WI38 (cell line): Measurements from ENCODE around the gene BPIFB1.

ENCODE experiments used
- H3K4me3 ChIP-seq: 2 replicates; pipeline ENCODE4 v1.5.1; 2011; ENCODE audit warnings: low read depth, mild to moderate bottlenecking, control low read depth, low read length
- TF ChIP-seq, protein P1 (sequence below): IDR thresholded peaks from 2 replicates; pipeline ENCODE4 v1.5.1; 2012; ENCODE audit warnings: low read depth, mild to moderate bottlenecking, control low read depth, low read length

The BPIFB1 gene

DNA sequence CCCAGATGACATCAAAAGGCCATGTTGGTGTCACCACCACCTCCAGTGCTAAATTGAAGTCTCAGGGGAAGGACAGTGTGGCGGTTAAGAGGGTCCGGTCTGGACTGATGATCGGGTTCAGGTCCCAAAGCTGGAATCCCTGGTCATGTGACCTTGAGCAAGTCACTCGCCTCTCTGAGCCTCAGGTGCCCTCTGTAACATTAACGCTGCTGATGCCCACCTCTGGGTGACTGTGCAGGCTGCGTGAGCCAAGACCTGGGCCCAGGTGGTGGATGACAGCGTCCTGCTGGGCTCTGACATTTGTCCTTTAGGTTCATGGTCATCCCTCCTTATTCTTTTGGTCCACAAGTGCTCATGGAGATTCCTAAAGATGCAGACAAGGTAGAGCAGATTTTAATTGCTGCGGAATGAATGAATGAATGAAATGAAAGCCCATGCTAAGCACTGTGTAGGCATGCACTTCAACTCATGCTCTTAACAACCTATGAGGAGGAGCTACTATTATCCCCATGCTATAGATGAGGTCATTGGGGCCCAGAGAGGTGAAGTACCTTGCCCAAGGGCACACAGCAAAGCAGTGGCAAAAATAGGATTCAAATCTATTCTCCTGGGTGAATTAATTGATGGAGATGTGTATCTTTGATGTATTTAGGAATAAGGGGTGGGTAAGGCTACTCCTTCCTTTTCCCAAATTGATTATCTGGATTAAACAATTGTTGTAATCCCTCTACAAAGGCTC is 649 bp upstream of the BPIFB1 start:
- TF ChIP-seq, protein P1, sequence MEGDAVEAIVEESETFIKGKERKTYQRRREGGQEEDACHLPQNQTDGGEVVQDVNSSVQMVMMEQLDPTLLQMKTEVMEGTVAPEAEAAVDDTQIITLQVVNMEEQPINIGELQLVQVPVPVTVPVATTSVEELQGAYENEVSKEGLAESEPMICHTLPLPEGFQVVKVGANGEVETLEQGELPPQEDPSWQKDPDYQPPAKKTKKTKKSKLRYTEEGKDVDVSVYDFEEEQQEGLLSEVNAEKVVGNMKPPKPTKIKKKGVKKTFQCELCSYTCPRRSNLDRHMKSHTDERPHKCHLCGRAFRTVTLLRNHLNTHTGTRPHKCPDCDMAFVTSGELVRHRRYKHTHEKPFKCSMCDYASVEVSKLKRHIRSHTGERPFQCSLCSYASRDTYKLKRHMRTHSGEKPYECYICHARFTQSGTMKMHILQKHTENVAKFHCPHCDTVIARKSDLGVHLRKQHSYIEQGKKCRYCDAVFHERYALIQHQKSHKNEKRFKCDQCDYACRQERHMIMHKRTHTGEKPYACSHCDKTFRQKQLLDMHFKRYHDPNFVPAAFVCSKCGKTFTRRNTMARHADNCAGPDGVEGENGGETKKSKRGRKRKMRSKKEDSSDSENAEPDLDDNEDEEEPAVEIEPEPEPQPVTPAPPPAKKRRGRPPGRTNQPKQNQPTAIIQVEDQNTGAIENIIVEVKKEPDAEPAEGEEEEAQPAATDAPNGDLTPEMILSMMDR = no peak
- no peak overlapping the region for H3K4me3 ChIP-seq

DNA sequence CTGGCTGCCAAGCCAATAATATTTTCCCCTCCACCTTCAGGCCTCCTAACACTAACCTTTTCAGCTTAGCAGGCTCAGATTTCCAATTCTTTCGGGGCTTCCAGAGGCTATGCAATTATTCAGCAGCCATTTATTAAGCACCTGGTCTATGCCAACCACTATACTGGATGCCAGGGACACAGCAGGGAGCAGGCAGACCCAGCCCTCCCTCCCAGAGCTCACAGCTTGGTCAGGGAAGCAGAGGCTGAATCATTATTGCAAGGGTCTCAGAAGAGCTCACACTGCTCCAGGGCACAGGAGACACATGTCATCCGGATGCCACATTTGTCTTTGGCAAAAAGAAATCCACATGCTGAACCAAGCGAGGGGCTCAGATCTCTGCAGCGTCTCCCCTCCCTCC is 1.3 kb downstream of the BPIFB1 start:
- H3K4me3 ChIP-seq = no peak overlapping the region
- TF ChIP-seq, protein P1 = no peak

DNA sequence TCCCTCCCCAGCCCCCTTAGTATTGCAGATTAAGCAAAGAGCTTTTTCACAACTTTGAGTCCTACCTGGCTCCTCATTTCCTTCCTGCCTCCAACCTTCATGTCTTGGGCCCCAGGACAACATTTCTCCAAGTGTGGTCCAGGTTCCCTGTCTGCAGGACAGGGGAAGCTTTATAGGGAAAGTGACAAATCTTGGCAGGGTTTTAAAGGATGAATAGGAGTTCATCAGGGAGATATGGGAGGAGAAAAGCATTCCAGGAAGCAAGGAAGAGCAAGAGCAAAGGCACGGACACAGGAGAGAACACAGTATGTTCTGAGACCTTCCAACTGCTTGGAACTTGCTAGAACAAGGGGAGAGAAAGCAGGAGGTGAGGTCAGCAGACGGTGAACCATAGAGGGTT is 1.9 kb downstream of the BPIFB1 start:
- H3K4me3 ChIP-seq = no peak overlapping the region
- TF ChIP-seq, protein P1 = no peak

DNA sequence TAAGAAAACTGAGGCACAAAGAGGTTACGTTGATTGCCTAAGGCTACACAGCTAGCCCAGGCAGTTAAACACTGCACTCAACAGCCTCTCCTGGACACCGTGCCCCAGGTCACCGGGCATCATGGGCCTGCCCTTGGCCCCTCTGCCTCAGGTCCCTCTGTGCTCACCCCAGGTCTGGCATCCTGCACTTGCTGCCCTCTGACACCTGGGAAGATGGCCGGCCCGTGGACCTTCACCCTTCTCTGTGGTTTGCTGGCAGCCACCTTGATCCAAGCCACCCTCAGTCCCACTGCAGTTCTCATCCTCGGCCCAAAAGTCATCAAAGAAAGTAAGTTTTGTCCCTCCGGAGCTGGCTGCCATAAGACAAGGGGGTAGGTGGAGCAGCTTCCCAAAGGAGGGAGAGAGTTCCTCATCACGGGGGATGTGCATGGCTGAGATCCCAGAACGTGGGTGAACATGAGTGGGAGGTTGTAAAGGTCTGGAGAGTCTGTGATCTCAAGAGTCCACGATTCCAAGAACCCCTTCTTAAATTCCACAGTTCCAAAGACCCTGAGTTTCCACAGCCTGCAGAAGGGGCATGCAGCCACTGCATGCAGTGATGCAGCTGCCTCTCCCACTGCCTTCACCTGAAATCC is 3.0 kb downstream of the BPIFB1 start:
- no peak overlapping the region for H3K4me3 ChIP-seq
- TF ChIP-seq, protein P1 = no peak

DNA sequence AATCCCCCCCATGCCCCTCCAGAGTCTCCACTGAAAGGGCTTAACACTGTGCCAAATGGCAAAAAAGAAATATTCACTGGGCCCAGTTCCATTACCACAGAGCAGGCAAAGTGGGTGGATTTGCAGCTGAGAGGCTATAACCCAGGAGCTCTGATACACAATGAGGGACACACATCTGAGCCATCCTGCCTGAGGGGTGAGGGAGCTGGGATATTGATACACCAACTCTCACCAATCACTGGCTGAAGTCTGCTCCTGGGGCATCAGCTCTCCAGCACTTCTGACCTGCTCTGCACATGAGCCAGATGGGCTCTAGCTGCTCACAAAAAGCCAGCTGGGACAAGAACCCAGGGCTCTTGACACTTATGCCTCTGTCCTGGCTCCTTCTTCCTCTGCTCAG is 4.9 kb downstream of the BPIFB1 start:
- TF ChIP-seq, protein P1 = no peak
- H3K4me3 ChIP-seq = no peak overlapping the region

DNA sequence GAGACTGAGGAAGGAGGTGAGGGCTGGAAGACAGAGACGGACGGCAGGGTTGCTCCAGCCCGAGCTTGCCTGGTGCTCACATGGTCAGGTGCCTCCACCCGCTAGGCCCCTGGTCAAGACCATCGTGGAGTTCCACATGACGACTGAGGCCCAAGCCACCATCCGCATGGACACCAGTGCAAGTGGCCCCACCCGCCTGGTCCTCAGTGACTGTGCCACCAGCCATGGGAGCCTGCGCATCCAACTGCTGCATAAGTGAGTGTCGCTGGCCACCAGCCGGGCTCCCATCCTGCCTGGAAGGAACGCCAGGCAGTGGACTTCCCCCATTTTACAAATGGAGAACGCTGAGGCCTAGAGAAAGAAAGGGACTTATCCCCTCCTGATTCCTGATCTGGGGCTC is 7.8 kb downstream of the BPIFB1 start:
- TF ChIP-seq, protein P1 = no peak
- no peak overlapping the region for H3K4me3 ChIP-seq

DNA sequence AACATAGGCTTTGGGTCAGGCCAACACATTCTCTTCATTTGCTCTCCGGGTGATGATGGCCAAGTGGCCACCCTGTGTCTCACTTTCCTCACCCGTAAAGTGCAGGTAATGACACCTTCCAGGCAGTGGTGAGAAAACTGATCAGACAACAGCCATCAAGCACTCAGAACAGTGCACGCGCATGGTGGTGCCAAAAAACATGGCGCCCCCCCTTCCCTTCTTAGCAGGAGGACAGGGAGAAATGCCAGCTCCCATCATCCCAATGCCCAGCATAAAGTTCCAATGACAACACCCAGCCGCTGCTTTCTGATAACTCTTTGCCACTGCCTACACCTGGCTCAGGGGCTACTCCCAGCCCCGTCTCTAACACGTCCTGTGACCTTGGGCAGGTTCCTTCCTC is 8.4 kb downstream of the BPIFB1 start:
- TF ChIP-seq, protein P1 = no peak
- H3K4me3 ChIP-seq = no peak overlapping the region
